ENCODE measurements around the gene MYO16.

DNA sequence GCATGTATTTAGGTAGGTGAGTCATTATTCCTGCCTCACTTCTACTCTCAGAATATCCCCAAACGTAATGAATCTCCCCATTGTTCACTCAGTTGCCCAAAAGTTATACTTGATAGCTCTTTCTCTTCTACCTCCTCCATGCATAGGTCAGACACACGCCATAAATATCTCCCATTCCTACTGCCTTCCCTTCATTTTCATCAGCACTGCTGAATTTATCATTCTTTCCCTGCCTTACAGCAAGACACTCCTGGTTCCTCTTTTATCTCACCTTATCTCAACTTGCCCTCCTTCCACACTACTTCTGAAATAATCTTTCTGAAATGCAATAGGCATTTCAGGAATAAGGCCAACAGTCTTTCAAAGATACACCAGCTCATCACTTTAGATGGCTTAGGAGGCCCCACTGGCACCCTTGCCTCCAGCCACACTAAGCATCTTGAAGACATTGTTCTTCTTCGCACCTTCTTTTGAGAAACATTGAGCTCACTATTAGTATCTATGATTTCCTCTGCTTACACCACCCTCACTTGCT lies 333.9 kb downstream of the MYO16 start:
- TF ChIP-seq ZNF837 (tag by site-specific recombination; IDR thresholded peaks at IDR 0.05) (no peak), MYNN (tag by site-specific recombination; IDR thresholded peaks at IDR 0.05; ENCODE audit: borderline replicate concordance) (no peak), ZBTB17 (tag by site-specific recombination; IDR thresholded peaks at IDR 0.05) (no peak), ZNF48 (tag by site-specific recombination; IDR thresholded peaks at IDR 0.05) (no peak)

All from HEK293 (cell line).